OCI-LY1 (cell line): ENCODE data around the gene PKNOX2.

Experiments
- H2AFZ ChIP-seq: fragments of 200-600 bp; sonication (generic), shearing (Covaris generic); 2 replicates; pipeline ENCODE4 v1.6.0; 2014; ENCODE audit warnings: antibody characterized with exemption, mild to moderate bottlenecking, low read length
- H3F3A ChIP-seq: fragments of 200-600 bp; sonication (generic), shearing (Covaris generic); 2 replicates; pipeline ENCODE4 v1.6.0; 2014; ENCODE audit warnings: mild to moderate bottlenecking, antibody characterized with exemption, low read length, moderate library complexity; ENCODE audit not compliant: insufficient read depth
- H3K27ac ChIP-seq: fragments of 200-600 bp; sonication (generic); 2 replicates; pipeline ENCODE4 v1.5.1; 2014; ENCODE audit warnings: low read length, mixed run types, mild to moderate bottlenecking, low read depth; ENCODE audit not compliant: poor library complexity, severe bottlenecking
- H3K27me3 ChIP-seq: fragments of 200-600 bp; sonication (generic); 2 replicates; pipeline ENCODE4 v1.6.0; 2014; ENCODE audit warnings: antibody characterized with exemption, mild to moderate bottlenecking, low read length, moderate library complexity; ENCODE audit not compliant: insufficient read depth
- H3K36me3 ChIP-seq: fragments of 200-600 bp; sonication (generic); 2 replicates; pipeline ENCODE4 v1.6.1; 2014; ENCODE audit warnings: mild to moderate bottlenecking, antibody characterized with exemption, low read length, moderate library complexity, mixed read lengths; ENCODE audit not compliant: insufficient read depth
- H3K4me1 ChIP-seq: fragments of 200-600 bp; sonication (generic); 2 replicates; pipeline ENCODE4 v1.5.1; 2014; ENCODE audit warnings: mild to moderate bottlenecking, low read length, moderate library complexity; ENCODE audit not compliant: insufficient read depth, severe bottlenecking
- H3K4me2 ChIP-seq: fragments of 200-600 bp; sonication (generic), shearing (Covaris generic); 2 replicates; pipeline ENCODE4 v1.6.1; 2014; ENCODE audit warnings: low read length
- H3K4me3 ChIP-seq: fragments of 200-600 bp; sonication (generic); 2 replicates; pipeline ENCODE4 v1.5.1; 2014; ENCODE audit warnings: low read length, low read depth, mild to moderate bottlenecking, mixed read lengths; ENCODE audit not compliant: poor library complexity, severe bottlenecking
- H3K79me2 ChIP-seq: fragments of 200-600 bp; shearing (Covaris generic); 2 replicates; pipeline ENCODE4 v1.6.1; 2016; ENCODE audit warnings: mixed run types, low read length, mixed read lengths; ENCODE audit not compliant: insufficient read depth
- H3K9ac ChIP-seq: fragments of 200-600 bp; sonication (generic), shearing (Covaris generic); 2 replicates; pipeline ENCODE4 v1.6.1; 2014; ENCODE audit warnings: mild to moderate bottlenecking, low read length, mixed read lengths
- H3K9me2 ChIP-seq: fragments of 200-600 bp; sonication (generic), shearing (Covaris generic); 2 replicates; pipeline ENCODE4 v1.6.1; 2014; ENCODE audit warnings: low read depth, mild to moderate bottlenecking, low read length, mixed read lengths
- H3K9me3 ChIP-seq: fragments of 200-600 bp; shearing (Covaris generic); 2 replicates; pipeline ENCODE4 v1.6.1; 2014; ENCODE audit warnings: low read length, mixed read lengths
- H4K20me1 ChIP-seq: fragments of 200-600 bp; sonication (generic), shearing (Covaris generic); 2 replicates; pipeline ENCODE4 v1.6.0; 2016; ENCODE audit warnings: mild to moderate bottlenecking, low read length; ENCODE audit not compliant: insufficient read depth
- EZH2 ChIP-seq: fragments of 200-600 bp; sonication (generic), shearing (Covaris generic); IDR thresholded peaks from 2 replicates; pipeline ENCODE4 v1.8.0; 2017; ENCODE audit warnings: borderline replicate concordance, mixed run types, mild to moderate bottlenecking, antibody characterized with exemption, low read length, moderate library complexity, mixed read lengths
- TF ChIP-seq, protein P1 (sequence below): fragments of 200-600 bp; sonication (generic), shearing (Covaris generic); IDR thresholded peaks from 2 replicates; pipeline ENCODE4 v1.5.1; 2017; ENCODE audit warnings: mild to moderate bottlenecking, antibody characterized with exemption, low read length, moderate library complexity, mixed read lengths

PKNOX2 gene

DNA sequence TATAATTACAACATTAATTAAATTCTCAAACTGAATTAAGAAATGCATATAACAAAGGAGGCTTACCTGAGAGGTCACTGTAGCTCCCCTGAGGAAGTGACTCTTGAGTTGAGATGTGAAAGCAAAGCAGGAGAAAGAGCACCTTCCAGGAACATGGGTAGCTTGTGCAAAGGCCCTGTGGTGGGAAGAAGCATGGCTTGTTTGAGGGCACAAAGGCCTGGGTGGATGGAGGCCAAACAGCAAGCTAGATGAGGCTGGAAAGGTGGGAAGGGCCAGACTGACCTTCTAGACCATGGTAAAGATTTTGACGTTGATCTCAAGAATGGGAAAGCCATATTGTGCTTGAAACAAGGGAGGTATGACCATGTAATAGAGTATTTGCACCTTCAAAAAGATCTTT, 155.1 kb downstream of the PKNOX2 start:
- no peaks in the 10 kb centered on the region for H3K36me3 ChIP-seq
- H2AFZ ChIP-seq: no peak overlapping the region
- no peak overlapping the region for H3K9ac ChIP-seq
- H3K27me3 ChIP-seq: no peaks in the 10 kb centered on the region
- H3K79me2 ChIP-seq: no peaks in the 10 kb centered on the region
- no peaks in the 10 kb centered on the region for H3K9me2 ChIP-seq
- H4K20me1 ChIP-seq: no peaks in the 10 kb centered on the region
- H3K4me1 ChIP-seq: no peaks in the 10 kb centered on the region
- no peak overlapping the region for H3K4me2 ChIP-seq
- no peak overlapping the region for H3K4me3 ChIP-seq
- no peaks in the 10 kb centered on the region for H3F3A ChIP-seq
- TF ChIP-seq EZH2: no peak
- H3K27ac ChIP-seq: no peak overlapping the region
- no peaks in the 10 kb centered on the region for H3K9me3 ChIP-seq

DNA sequence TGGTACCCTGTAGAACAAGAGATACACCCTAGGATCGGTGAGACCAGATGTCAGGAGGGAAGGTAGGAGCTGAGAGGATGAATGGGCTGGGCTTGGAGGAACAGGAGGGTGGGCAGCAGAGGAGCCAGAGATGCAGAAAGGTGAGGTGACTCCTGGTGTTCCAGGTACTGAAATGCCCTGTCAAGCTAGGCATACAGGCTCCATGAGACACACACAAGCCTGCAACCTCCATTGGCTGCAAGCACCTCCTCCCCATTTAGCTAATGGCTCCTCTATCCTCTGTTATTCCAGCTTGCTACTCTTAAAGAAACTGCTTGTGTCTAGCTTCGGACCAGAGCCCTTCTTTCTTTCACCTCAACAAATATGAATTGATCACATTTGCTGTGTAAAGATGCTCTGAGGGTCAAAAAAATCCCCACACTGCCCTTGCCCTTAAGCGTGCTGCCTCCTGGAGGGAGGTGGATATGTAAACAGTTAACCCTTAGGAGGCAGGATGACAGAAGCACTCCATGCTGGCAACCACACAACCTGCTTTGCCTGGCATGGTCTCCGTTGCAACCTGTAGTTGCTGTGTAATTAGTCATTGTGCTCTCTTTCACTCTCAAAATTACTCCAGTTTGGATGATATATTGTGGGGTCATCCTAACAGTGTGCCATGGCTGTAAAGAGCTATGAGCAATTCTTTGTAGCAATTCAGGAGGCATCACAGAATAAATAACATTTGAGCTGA, 156.0 kb downstream of the PKNOX2 start:
- no peak overlapping the region for H2AFZ ChIP-seq

DNA sequence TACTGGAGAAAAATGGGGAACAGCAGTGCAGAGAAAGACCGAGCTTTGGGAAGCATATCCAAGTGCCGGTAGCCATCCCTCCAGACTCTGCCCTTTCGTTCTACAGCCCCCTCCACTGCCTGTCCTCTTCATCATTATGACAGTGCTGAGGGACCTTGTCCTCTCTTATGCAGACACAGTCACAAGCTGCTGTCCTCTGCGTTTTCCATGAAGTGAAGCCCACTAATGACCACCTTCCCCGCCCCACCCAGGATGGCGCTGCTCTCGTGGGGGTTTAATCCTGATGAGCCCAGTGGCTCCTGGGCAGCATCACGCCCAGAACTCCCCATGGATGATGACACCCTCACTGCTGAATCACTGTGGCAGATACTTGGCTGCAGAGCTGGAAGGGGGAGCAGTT, 157.7 kb downstream of the PKNOX2 start:
- Histone ChIP-seq H3K4me1 (no peaks in the 10 kb centered on the region), H2AFZ (no peak overlapping the region), H3K4me2 (no peak overlapping the region), H3K79me2 (no peaks in the 10 kb centered on the region), H3K27me3 (no peaks in the 10 kb centered on the region), H3K4me3 (no peak overlapping the region), H3F3A (no peaks in the 10 kb centered on the region), H4K20me1 (no peaks in the 10 kb centered on the region), H3K9me2 (no peaks in the 10 kb centered on the region), H3K9me3 (no peaks in the 10 kb centered on the region), H3K36me3 (no peaks in the 10 kb centered on the region), H3K27ac (no peak overlapping the region), H3K9ac (no peak overlapping the region)
- TF ChIP-seq, protein P1, sequence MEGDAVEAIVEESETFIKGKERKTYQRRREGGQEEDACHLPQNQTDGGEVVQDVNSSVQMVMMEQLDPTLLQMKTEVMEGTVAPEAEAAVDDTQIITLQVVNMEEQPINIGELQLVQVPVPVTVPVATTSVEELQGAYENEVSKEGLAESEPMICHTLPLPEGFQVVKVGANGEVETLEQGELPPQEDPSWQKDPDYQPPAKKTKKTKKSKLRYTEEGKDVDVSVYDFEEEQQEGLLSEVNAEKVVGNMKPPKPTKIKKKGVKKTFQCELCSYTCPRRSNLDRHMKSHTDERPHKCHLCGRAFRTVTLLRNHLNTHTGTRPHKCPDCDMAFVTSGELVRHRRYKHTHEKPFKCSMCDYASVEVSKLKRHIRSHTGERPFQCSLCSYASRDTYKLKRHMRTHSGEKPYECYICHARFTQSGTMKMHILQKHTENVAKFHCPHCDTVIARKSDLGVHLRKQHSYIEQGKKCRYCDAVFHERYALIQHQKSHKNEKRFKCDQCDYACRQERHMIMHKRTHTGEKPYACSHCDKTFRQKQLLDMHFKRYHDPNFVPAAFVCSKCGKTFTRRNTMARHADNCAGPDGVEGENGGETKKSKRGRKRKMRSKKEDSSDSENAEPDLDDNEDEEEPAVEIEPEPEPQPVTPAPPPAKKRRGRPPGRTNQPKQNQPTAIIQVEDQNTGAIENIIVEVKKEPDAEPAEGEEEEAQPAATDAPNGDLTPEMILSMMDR: no peak
- TF ChIP-seq EZH2: no peak

More for the DNA sequence above, 156.0 kb downstream of the PKNOX2 start:
- H3K9me3 ChIP-seq: no peaks in the 10 kb centered on the region
- no peaks in the 10 kb centered on the region for H3K36me3 ChIP-seq
- H3K4me3 ChIP-seq: no peak overlapping the region
- no peak overlapping the region for H3K4me2 ChIP-seq
- no peaks in the 10 kb centered on the region for H4K20me1 ChIP-seq
- H3K79me2 ChIP-seq: no peaks in the 10 kb centered on the region
- H3F3A ChIP-seq: no peaks in the 10 kb centered on the region
- no peak overlapping the region for H3K9ac ChIP-seq
- no peaks in the 10 kb centered on the region for H3K27me3 ChIP-seq
- TF ChIP-seq EZH2: no peak
- TF ChIP-seq, protein P1: no peak
- H3K27ac ChIP-seq: no peak overlapping the region
- no peaks in the 10 kb centered on the region for H3K9me2 ChIP-seq
- H3K4me1 ChIP-seq: no peaks in the 10 kb centered on the region

DNA sequence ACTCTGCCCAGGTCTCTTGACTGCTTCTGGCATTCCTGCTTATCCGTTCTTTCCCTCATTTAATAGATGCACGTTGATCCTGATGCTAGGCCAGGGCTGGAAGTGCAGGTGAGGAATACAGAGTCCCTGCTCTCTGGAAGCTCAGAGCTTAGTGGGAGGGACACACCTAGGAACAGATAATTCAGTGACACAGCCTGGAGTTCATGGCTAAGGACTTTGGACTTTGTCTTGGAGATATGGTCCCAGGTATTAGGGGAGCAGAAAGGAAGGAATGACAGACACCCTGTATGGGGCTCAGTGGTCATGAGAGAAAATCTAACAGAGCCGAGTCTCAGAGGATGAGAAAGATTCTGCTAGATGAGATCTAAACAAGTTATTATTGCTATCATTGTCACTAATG, 160.6 kb downstream of the PKNOX2 start:
- no peak overlapping the region for H3K9ac ChIP-seq
- no peaks in the 10 kb centered on the region for H3F3A ChIP-seq
- TF ChIP-seq, protein P1: no peak
- TF ChIP-seq EZH2: no peak
- H3K9me2 ChIP-seq: no peaks in the 10 kb centered on the region
- H3K4me1 ChIP-seq: no peaks in the 10 kb centered on the region
- H2AFZ ChIP-seq: no peak overlapping the region
- H3K27me3 ChIP-seq: no peaks in the 10 kb centered on the region
- no peak overlapping the region for H3K4me2 ChIP-seq
- H3K27ac ChIP-seq: no peak overlapping the region
- H3K4me3 ChIP-seq: no peak overlapping the region
- no peaks in the 10 kb centered on the region for H3K9me3 ChIP-seq
- no peaks in the 10 kb centered on the region for H3K79me2 ChIP-seq
- H3K36me3 ChIP-seq: no peaks in the 10 kb centered on the region
- no peaks in the 10 kb centered on the region for H4K20me1 ChIP-seq
